Fibroblast of the conjunctiva (primary cell): Measurements from ENCODE around the gene CAMTA1.
A peak's percentile ranks its signal among the peaks of the same experiment; 100 is the strongest.
"Not testable (repeated sequence)": the region's sequence is repeated elsewhere in the genome, so short reads cannot be mapped to it uniquely, and the experiment has no call there.

Experiments used
- DNase-seq: peaks from one replicate; pipeline ENCODE4 v3.0.0-alpha.2; 2010; ENCODE audit warnings: low read depth

The CAMTA1 gene

GRCh38 chr1:7781923-7782495 lies 996.8 kb downstream of the CAMTA1 start:
- DNase-seq, result no peak

GRCh38 chr1:7783178-7783711 lies 998.0 kb downstream of the CAMTA1 start:
- no peak for DNase-seq

GRCh38 chr1:7783826-7784491 lies 998.7 kb downstream of the CAMTA1 start, which contains the start of gene PER3:
Gene PER3, plus strand, starts transcription at chr1:7784291. Its CDS starts 587 bp downstream, at chr1:7784878.
- DNase-seq, result peak; percentile 88

- DNase-seq, result no peak
These were observed 999.3 kb downstream of the CAMTA1 start for GRCh38 chr1:7784492-7785071.

- DNase-seq, result no peak
These were observed 999.9 kb downstream of the CAMTA1 start for GRCh38 chr1:7785108-7785507.

- DNase-seq, result no peak
These were observed 1001.5 kb downstream of the CAMTA1 start for GRCh38 chr1:7786795-7787194.

- DNase-seq, result no peak
These were observed 1004.6 kb downstream of the CAMTA1 start for GRCh38 chr1:7789828-7790227.

GRCh38 chr1:7791027-7791426 lies 1005.8 kb downstream of the CAMTA1 start:
- not testable (repeated sequence) for DNase-seq

GRCh38 chr1:7795406-7795805 lies 1010.2 kb downstream of the CAMTA1 start:
- DNase-seq, result no peak

GRCh38 chr1:7805460-7805859 lies 1020.2 kb downstream of the CAMTA1 start:
- no peak for DNase-seq

GRCh38 chr1:7808253-7808844 lies 1023.1 kb downstream of the CAMTA1 start:
- peak; percentile 43 for DNase-seq

- DNase-seq, result no peak
These were observed 1024.5 kb downstream of the CAMTA1 start for GRCh38 chr1:7809742-7810141.

GRCh38 chr1:7810395-7810794 lies 1025.1 kb downstream of the CAMTA1 start:
- DNase-seq, result peak; percentile 22

- no peak for DNase-seq
These were observed 1026.2 kb downstream of the CAMTA1 start for GRCh38 chr1:7811476-7811875.

- no peak for DNase-seq
These were observed 1028.6 kb downstream of the CAMTA1 start for GRCh38 chr1:7813677-7814373.
